ENCODE data around the gene C12orf56.
"Not testable (repeated sequence)": the region's sequence is repeated elsewhere in the genome, so short reads cannot be mapped to it uniquely, and the experiment has no call there.

The C12orf56 gene

GRCh38 chr12:64229240-64229639, 161.3 kb downstream of the C12orf56 start:
- DNase-seq: no peak

GRCh38 chr12:64225626-64226025, 164.9 kb downstream of the C12orf56 start:
- no peak for DNase-seq

- peak; percentile 72 for DNase-seq
Measured at GRCh38 chr12:64222009-64222765, 168.4 kb downstream of the C12orf56 start, which contains the start of gene KICS2. Gene KICS2 (minus strand): TSS chr12:64222296. CDS start chr12:64222237, 59 bp downstream.

- no peak for DNase-seq
Measured at GRCh38 chr12:64221651-64222008, 168.9 kb downstream of the C12orf56 start.

GRCh38 chr12:64220046-64220445, 170.5 kb downstream of the C12orf56 start:
- no peak for DNase-seq

- no peak for DNase-seq
Measured at GRCh38 chr12:64219145-64219544, 171.4 kb downstream of the C12orf56 start.

- DNase-seq: no peak
Measured at GRCh38 chr12:64218597-64218996, 172.0 kb downstream of the C12orf56 start.

- DNase-seq: not testable (repeated sequence)
Measured at GRCh38 chr12:64217643-64218042, 172.9 kb downstream of the C12orf56 start.

- DNase-seq: no peak
Measured at GRCh38 chr12:64216239-64216638, 174.3 kb downstream of the C12orf56 start.

Measured in NCI-H1436 treated with DMSO at 0.1 percent for 48 hours (cell line).